K562 (cell line): ENCODE measurements around the gene TMEM178A.

ENCODE experiments used
- CEBPB ChIP-seq: fragments of 450-650 bp; IDR thresholded peaks from 2 replicates; pipeline ENCODE4 v1.6.1; 2016; ENCODE audit warnings: missing genetic modification characterization, missing compliant biosample characterization
- FOXA3 ChIP-seq, 2 experiments: fragments of 450-650 bp in 1 of 2; sonication (generic) in 1 of 2; formaldehyde crosslinking; IDR thresholded peaks in 1 of 2; conservative IDR thresholded peaks in 1 of 2; 2 replicates each; pipeline versions ENCODE4 v1.4.0 to v1.8.0; 2020 to 2022; ENCODE audit warnings: mild to moderate bottlenecking in 2 of 2, missing genetic modification reagents in 1 of 2
- KLF13 ChIP-seq: fragments of 450-650 bp; IDR thresholded peaks from 2 replicates; pipeline ENCODE4 v1.6.1; 2016; ENCODE audit warnings: missing genetic modification characterization, low read depth, mild to moderate bottlenecking, missing compliant biosample characterization, moderate library complexity, borderline replicate concordance
- NR2C2 ChIP-seq, 2 experiments: fragments of 200-800 bp in 1 of 2; sonication (Bioruptor generic) in 1 of 2; sonication (generic) in 1 of 2; formaldehyde crosslinking in 1 of 2; IDR thresholded peaks; 2 replicates each; pipeline versions ENCODE4 v1.6.1 to v1.8.0; 2016 to 2022; ENCODE audit warnings: mild to moderate bottlenecking in 1 of 2, missing compliant biosample characterization in 1 of 2, missing genetic modification characterization in 1 of 2, missing genetic modification reagents in 1 of 2
- SREBF2 ChIP-seq: sonication (generic); formaldehyde crosslinking; IDR thresholded peaks from 2 replicates; pipeline ENCODE4 v1.4.0; 2020; ENCODE audit warnings: mild to moderate bottlenecking, missing genetic modification reagents
- ZNF263 ChIP-seq: sonication (generic); formaldehyde crosslinking; IDR thresholded peaks from 2 replicates; pipeline ENCODE4 v1.8.0; 2022; ENCODE audit warnings: mild to moderate bottlenecking, missing genetic modification reagents, borderline replicate concordance

DNA sequence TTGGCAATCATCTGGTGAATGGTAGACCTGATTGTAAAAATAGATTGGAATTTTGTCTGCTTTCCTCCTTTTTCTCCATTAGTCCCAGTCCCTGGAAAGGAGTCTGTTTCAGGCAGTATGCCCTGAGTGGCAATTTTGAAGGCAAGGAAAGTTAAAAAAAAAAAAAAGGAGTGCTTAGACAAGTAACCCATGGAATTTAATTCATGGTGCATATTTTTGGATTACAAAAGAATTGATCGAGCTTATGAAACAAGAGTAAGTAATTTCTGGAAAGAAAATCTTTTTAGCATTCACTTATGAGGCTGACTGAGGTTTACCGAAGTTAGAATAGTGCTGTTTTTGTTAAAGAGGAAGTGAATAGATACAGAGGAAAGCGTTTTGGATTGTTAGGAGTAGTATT is 29.4 kb upstream of the TMEM178A start:
- no peak for TF ChIP-seq FOXA3 (CRISPR knock-in tag; conservative IDR thresholded peaks at IDR 0.05 in 1 of 2, IDR thresholded peaks at IDR 0.05 in 1 of 2)
- no peak for TF ChIP-seq KLF13 (tag)
- no peak for TF ChIP-seq NR2C2 (CRISPR knock-in tag; IDR thresholded peaks at IDR 0.05)
- no peak for TF ChIP-seq NR2C2 (tag; IDR thresholded peaks at IDR 0.05)
- TF ChIP-seq SREBF2: no peak
- no peak for TF ChIP-seq ZNF263 (CRISPR knock-in tag)
- no peak for TF ChIP-seq CEBPB (tag)
